Sigmoid colon (tissue), 4 donors: ENCODE measurements around the gene GTF2A1L.
"Not testable (repeated sequence)": the region's sequence is repeated elsewhere in the genome, so short reads cannot be mapped to it uniquely, and the experiment has no call there.

Experiments used
- CTCF ChIP-seq, 4 experiments: fragments of 450-650 bp in 3 of 4; fragments of 200-600 bp in 1 of 4; IDR thresholded peaks; one replicate each; pipeline ENCODE4 v1.5.1; 2016 to 2019; ENCODE audit warnings: antibody characterized with exemption in 4 of 4, mild to moderate bottlenecking in 3 of 4, moderate library complexity in 2 of 4
- POLR2AphosphoS5 ChIP-seq, 4 donors: sonication (generic); formaldehyde crosslinking; IDR thresholded peaks; one replicate each; pipeline ENCODE4 v1.6.1; 2017; ENCODE audit warnings: antibody characterized with exemption in 4 of 4

- not testable (repeated sequence) for TF ChIP-seq POLR2AphosphoS5, CTCF (IDR thresholded peaks at IDR 0.05)
Measured at GRCh38 chr2:48622691-48623090, 5.0 kb downstream of the GTF2A1L start.
